ENCODE results near the gene CDYL2.

DNA sequence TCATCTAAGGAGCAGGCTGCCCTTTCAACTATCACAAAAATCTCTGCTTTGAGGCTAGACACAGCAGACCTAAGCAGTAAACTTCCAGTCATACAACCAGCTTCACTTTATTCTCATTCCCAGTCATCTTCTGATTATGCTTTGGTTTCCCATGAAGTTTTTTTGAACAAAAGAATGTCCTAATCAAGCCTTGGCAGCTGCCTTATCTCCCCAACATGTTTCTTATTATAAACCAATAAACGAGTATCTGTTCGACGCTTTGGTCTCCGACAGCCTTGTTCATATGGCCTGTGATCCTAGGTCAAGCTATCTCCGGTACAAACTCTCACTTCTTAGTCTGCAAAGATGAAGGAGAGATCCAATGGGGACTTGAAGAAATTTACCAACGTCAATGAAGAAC, 47.4 kb upstream of the CDYL2 start:
- TF ChIP-seq, protein P1, sequence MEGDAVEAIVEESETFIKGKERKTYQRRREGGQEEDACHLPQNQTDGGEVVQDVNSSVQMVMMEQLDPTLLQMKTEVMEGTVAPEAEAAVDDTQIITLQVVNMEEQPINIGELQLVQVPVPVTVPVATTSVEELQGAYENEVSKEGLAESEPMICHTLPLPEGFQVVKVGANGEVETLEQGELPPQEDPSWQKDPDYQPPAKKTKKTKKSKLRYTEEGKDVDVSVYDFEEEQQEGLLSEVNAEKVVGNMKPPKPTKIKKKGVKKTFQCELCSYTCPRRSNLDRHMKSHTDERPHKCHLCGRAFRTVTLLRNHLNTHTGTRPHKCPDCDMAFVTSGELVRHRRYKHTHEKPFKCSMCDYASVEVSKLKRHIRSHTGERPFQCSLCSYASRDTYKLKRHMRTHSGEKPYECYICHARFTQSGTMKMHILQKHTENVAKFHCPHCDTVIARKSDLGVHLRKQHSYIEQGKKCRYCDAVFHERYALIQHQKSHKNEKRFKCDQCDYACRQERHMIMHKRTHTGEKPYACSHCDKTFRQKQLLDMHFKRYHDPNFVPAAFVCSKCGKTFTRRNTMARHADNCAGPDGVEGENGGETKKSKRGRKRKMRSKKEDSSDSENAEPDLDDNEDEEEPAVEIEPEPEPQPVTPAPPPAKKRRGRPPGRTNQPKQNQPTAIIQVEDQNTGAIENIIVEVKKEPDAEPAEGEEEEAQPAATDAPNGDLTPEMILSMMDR (IDR thresholded peaks at IDR 0.05), result no peak
- TF ChIP-seq POLR2A (IDR thresholded peaks at IDR 0.05), result no peak

Measured in Peyer's patch (tissue), 4 donors.